ACC112 (cell line): ENCODE measurements around the gene EXD2.
"Not testable (repeated sequence)": the region's sequence is repeated elsewhere in the genome, so short reads cannot be mapped to it uniquely, and the experiment has no call there.

Experiments used
- H2AFZ ChIP-seq: fragments of 200-600 bp; sonication (generic); one replicate; pipeline ENCODE4 v1.6.0; 2017; ENCODE audit warnings: antibody characterized with exemption, low read length; ENCODE audit not compliant: unreplicated experiment
- H3K27ac ChIP-seq: fragments of 200-600 bp; sonication (generic); 2 replicates; pipeline ENCODE4 v1.5.1; 2014; ENCODE audit warnings: low read depth, mild to moderate bottlenecking, antibody characterized with exemption, low read length, moderate library complexity
- H3K27me3 ChIP-seq: fragments of 200-600 bp; sonication (generic); 2 replicates; pipeline ENCODE4 v1.6.1; 2014; ENCODE audit warnings: mild to moderate bottlenecking, antibody characterized with exemption, low read length, moderate library complexity, mixed read lengths; ENCODE audit not compliant: insufficient read depth
- H3K36me3 ChIP-seq: fragments of 200-600 bp; sonication (generic); 2 replicates; pipeline ENCODE4 v1.6.1; 2016; ENCODE audit warnings: mild to moderate bottlenecking, antibody characterized with exemption, low read length, moderate library complexity, mixed read lengths; ENCODE audit not compliant: insufficient read depth
- H3K4me1 ChIP-seq: fragments of 200-600 bp; sonication (generic); one replicate; pipeline ENCODE4 v1.6.1; 2016; ENCODE audit warnings: low read length, mixed read lengths; ENCODE audit not compliant: insufficient read depth, unreplicated experiment, control insufficient read depth
- H3K4me3 ChIP-seq: fragments of 200-600 bp; sonication (generic); 2 replicates; pipeline ENCODE4 v1.5.1; 2014; ENCODE audit warnings: mild to moderate bottlenecking, low read depth, low read length
- H3K79me2 ChIP-seq: fragments of 200-600 bp; sonication (generic); one replicate; pipeline ENCODE4 v1.6.0; 2016; ENCODE audit warnings: low read length; ENCODE audit not compliant: control insufficient read depth, unreplicated experiment, insufficient read depth

Gene EXD2

DNA sequence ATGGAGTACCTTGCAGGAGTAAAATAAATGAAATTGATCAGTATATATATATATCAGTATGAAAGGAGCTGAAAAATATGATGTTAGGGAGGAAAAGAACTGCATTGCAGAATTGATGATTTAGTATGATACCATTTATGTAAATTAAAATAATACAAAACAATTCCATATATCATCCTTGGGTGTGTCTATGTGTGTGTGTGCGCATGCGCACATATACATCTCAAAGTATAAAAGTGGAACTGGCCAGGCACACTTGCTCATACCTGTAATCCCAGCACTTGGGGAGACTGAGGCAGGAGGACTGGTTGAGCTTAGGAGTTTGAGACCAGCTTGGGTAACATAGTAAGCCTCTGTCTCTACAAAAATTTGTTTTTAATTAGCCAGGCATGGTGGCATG lies 84.0 kb downstream of the EXD2 start:
- Histone ChIP-seq H3K36me3 (no peaks in the 10 kb centered on the region), H3K27me3 (no peaks in the 10 kb centered on the region), H3K79me2 (no peaks in the 10 kb centered on the region), H3K4me3 (no peak overlapping the region), H2AFZ (no peak overlapping the region), H3K27ac (no peak overlapping the region), H3K4me1 (peaks cover 5% of the 10 kb centered on the region)

DNA sequence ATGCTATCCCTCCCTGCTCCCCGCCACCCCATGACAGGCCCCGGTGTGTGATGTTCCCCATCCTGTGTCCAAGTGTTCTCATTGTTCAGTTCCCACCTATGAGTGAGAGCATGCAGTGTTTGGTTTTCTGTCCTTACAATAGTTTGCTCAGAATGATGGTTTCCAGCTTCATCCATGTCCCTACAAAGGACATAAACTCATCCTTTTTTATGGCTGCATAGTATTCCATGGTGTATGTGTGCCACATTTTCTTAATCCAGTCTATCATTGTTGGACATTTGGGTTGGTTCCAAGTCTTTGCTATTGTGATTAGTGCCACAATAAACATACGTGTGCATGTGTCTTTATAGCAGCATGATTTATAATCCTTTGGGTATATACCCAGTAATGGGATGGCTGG lies 86.1 kb downstream of the EXD2 start:
- H3K36me3 ChIP-seq, H3K27me3 ChIP-seq, H3K4me1 ChIP-seq, H2AFZ ChIP-seq, H3K4me3 ChIP-seq, H3K79me2 ChIP-seq, H3K27ac ChIP-seq: not testable (repeated sequence)

- H3K27me3 ChIP-seq = no peaks in the 10 kb centered on the region
- no peaks in the 10 kb centered on the region for H3K79me2 ChIP-seq
- no peak overlapping the region for H2AFZ ChIP-seq
- H3K27ac ChIP-seq = no peak overlapping the region
- no peaks in the 10 kb centered on the region for H3K4me1 ChIP-seq
- H3K4me3 ChIP-seq = no peak overlapping the region
- no peaks in the 10 kb centered on the region for H3K36me3 ChIP-seq
Observed at GRCh38 chr14:69280746-69281291, 89.5 kb downstream of the EXD2 start.

DNA sequence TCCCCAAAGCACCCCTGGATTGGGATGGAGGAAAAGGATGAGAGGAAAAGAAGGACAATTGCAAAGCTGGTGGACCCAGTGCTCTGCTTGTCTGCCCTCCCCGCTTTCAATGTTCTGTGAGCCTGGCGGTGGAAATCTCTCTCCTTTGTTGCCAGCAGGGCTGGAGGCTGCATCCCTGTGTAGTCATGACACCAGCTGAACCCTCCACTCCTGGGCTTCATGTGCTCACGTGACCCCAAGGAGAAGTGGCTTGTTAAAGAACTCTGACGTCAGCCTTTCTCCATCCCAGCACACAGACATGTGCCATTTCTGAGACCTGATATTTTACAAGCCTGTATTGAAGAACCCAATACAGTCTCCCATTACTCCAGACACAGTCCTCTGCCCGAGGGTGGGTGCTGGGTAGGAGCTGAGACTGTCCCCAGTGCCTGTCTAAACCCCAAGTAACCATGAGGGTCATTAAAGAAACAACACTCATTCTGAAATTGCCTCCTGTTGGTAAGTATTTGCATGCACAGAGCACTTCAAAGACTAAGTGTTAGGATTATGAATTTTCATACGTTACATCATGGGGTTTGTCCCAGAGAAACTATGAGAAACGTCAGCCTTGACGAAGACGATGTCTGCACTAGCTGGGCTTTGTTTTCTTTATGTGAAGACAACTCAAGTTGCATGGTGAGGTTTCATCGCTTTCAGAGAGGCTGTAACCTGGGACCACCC lies 90.3 kb downstream of the EXD2 start:
- H3K36me3 ChIP-seq = no peaks in the 10 kb centered on the region
- no peaks in the 10 kb centered on the region for H3K27me3 ChIP-seq
- no peak overlapping the region for H3K27ac ChIP-seq
- no peaks in the 10 kb centered on the region for H3K4me1 ChIP-seq
- H3K4me3 ChIP-seq = no peak overlapping the region
- no peak overlapping the region for H2AFZ ChIP-seq
- H3K79me2 ChIP-seq = no peaks in the 10 kb centered on the region

- H3K27ac ChIP-seq = no peak overlapping the region
- no peaks in the 10 kb centered on the region for H3K79me2 ChIP-seq
- no peaks in the 10 kb centered on the region for H3K27me3 ChIP-seq
- H3K4me1 ChIP-seq = no peaks in the 10 kb centered on the region
- no peak overlapping the region for H2AFZ ChIP-seq
- H3K4me3 ChIP-seq = no peak overlapping the region
- H3K36me3 ChIP-seq = no peaks in the 10 kb centered on the region
Observed at GRCh38 chr14:69282448-69282847, 91.2 kb downstream of the EXD2 start.

DNA sequence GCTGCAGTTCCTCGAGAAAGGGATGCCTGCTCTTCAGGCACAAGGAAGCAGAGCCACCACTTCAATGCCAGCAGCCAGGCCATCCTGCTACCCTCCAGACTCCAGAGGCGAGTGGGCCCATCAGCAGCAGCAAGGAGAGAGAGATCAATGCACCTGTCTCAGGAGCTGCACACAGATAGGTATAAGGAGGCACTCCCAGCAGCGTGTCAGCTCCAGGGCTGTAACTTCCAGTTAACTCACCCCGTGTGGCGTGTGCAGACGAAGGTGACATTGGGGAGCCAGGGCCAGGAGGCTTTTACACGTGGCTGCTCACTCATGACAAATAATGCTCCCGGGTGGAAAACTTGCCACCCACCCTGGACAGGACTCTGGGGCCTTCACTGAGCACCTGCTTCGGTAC lies 92.9 kb downstream of the EXD2 start:
- Histone ChIP-seq H3K79me2 (no peaks in the 10 kb centered on the region), H3K36me3 (no peaks in the 10 kb centered on the region), H3K27me3 (no peaks in the 10 kb centered on the region), H3K4me1 (peaks cover 5% of the 10 kb centered on the region), H2AFZ (no peak overlapping the region), H3K4me3 (no peak overlapping the region), H3K27ac (no peak overlapping the region)

GRCh38 chr14:69285661-69286255 lies 94.5 kb downstream of the EXD2 start:
- Histone ChIP-seq H3K27me3 (no peaks in the 10 kb centered on the region), H3K27ac (no peak overlapping the region), H2AFZ (no peak overlapping the region), H3K36me3 (no peaks in the 10 kb centered on the region), H3K4me3 (no peak overlapping the region), H3K4me1 (peaks cover 5% of the 10 kb centered on the region), H3K79me2 (no peaks in the 10 kb centered on the region)

DNA sequence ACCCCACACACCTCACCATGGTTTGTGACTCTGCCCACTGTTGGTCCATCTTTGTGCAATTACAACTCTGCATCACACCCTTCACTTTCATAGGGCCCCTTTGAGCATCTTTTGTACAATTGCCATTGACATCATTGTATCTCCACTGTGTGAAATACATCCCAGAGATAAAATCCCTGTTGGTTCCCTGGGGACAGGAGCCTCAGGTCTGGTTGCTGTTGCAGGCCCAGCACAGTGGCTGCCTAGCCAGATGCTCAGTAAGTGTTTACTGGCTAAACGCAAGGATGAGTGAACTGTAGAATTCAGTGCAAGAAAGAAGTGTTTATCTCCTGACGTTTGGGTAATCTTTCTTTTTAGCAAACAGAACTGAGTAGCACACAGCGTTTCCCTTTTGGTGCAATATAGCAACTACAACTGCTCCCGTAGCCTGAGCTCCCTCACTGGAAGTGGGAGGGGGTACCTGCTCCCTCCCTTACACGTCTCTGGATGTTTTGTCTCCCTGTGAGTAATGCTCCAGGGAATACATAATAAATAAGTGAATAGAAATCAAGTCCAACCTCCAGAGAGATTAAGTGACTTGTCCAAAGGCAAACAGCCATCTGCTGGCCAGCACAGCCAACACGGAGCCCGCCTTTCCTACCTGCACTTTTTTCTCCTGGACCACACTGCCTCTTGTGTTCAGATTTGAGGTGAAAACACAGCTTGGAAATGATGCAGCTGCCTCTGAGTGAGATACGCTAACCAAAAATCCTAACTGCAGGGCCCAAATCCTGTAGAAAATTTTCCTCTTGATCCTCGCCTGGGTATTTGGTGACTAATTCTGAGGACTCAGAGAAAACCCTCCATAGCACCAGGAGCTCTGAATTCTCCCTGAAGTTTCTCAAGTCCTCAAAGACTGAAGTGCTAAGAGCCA lies 96.1 kb downstream of the EXD2 start:
- Histone ChIP-seq H3K36me3 (no peaks in the 10 kb centered on the region), H3K79me2 (no peaks in the 10 kb centered on the region), H3K4me1 (peaks cover 5% of the 10 kb centered on the region), H2AFZ (peak overlapping the region; percentile 2), H3K4me3 (no peak overlapping the region), H3K27me3 (no peaks in the 10 kb centered on the region), H3K27ac (no peak overlapping the region)

- H3K27ac ChIP-seq = no peak overlapping the region
Observed at GRCh38 chr14:69288011-69288771, 96.9 kb downstream of the EXD2 start.

More at GRCh38 chr14:69288011-69288771, 96.9 kb downstream of the EXD2 start:
- no peaks in the 10 kb centered on the region for H3K79me2 ChIP-seq
- no peaks in the 10 kb centered on the region for H3K36me3 ChIP-seq
- H3K27me3 ChIP-seq = no peaks in the 10 kb centered on the region
- H3K4me1 ChIP-seq = peaks cover 5% of the 10 kb centered on the region
- H2AFZ ChIP-seq = peak overlapping the region; percentile 2
- no peak overlapping the region for H3K4me3 ChIP-seq
